Sigmoid colon (tissue), 4 donors: ENCODE measurements around the gene PRDM5.

ENCODE experiments used
- CTCF ChIP-seq, 4 experiments: fragments of 450-650 bp in 3 of 4; fragments of 200-600 bp in 1 of 4; IDR thresholded peaks; one replicate each; pipeline ENCODE4 v1.5.1; 2016 to 2019; ENCODE audit warnings: antibody characterized with exemption in 4 of 4, mild to moderate bottlenecking in 3 of 4, moderate library complexity in 2 of 4
- EP300 ChIP-seq, 4 donors: sonication (generic); formaldehyde crosslinking; IDR thresholded peaks; one replicate each; pipeline ENCODE4 v1.6.1; 2017; ENCODE audit warnings: antibody characterized with exemption in 4 of 4
- POLR2A ChIP-seq, 2 donors: fragments of 450-650 bp; IDR thresholded peaks; one replicate each; pipeline ENCODE4 v1.6.1; 2016; ENCODE audit warnings: antibody characterized with exemption in 2 of 2, mild to moderate bottlenecking in 2 of 2, moderate library complexity in 2 of 2

GRCh38 chr4:120874792-120875774 is 47.4 kb downstream of the PRDM5 start:
- no peak for TF ChIP-seq CTCF (IDR thresholded peaks at IDR 0.05)
- TF ChIP-seq POLR2A (IDR thresholded peaks at IDR 0.05), result no peak
- no peak for TF ChIP-seq EP300 (IDR thresholded peaks at IDR 0.05)
